Measurements from ENCODE around the gene THSD7A. TPM values are rescaled to one million over a fixed set of nuclear protein-coding genes. Genes with fewer than 3 reads are reported as not detected.

THSD7A gene
- total and polyA plus RNA-seq, 2 of the 8 experiments (the other 6 are each of a cell fraction or from before 2014, with no cell fraction given) = 0.44 to 1.2 TPM

GRCh38 chr7:11604505-11604904 lies 227.5 kb downstream of the THSD7A start (continued):
- peak; percentile 58 for TF ChIP-seq CHD7 (IDR thresholded peaks at IDR 0.05; ENCODE audit: insufficient replicate concordance, low read length)

Data from H1 (cell line).